Heart right ventricle (tissue), 16 donors: Measurements from ENCODE around the gene ZBTB2. TPM values are rescaled to one million over a fixed set of nuclear protein-coding genes. Genes with fewer than 3 reads are reported as not detected.
"Not testable (repeated sequence)": the region's sequence is repeated elsewhere in the genome, so short reads cannot be mapped to it uniquely, and the experiment has no call there.

Experiments used
- ATAC-seq, 8 donors: fragments of 200-7000 bp; cut with Tn5 transposase; one replicate each; pipeline ENCODE4 v1.9.1; 2020; ENCODE audit warnings: mild to moderate bottlenecking in 8 of 8, moderate library complexity in 8 of 8, moderate number of reproducible peaks in 1 of 8
- DNase-seq, 2 donors: peaks; one replicate each; pipeline ENCODE4 v3.0.0-alpha.2; 2020
- H3K27ac ChIP-seq, 10 donors: fragments of 200-600 bp; sonication (generic) in 2 of 10; one replicate each; pipeline versions ENCODE4 v1.5.0 to v1.8.0; 2020 to 2022; ENCODE audit warnings: mild to moderate bottlenecking in 3 of 10
- H3K27me3 ChIP-seq, 7 donors: fragments of 200-600 bp; one replicate each; pipeline ENCODE4 v1.8.0; 2021 to 2022; ENCODE audit warnings: mild to moderate bottlenecking in 2 of 7
- H3K36me3 ChIP-seq, 9 donors: fragments of 200-600 bp; sonication (generic) in 1 of 9; one replicate each; pipeline versions ENCODE4 v1.5.0 to v1.8.0; 2020 to 2022; ENCODE audit warnings: mild to moderate bottlenecking in 2 of 9
- H3K4me1 ChIP-seq, 9 donors: fragments of 200-600 bp; sonication (generic) in 1 of 9; one replicate each; pipeline versions ENCODE4 v1.5.0 to v1.8.0; 2020 to 2022; ENCODE audit warnings: mild to moderate bottlenecking in 4 of 9
- H3K4me3 ChIP-seq, 10 donors: fragments of 200-600 bp; sonication (generic) in 2 of 10; one replicate each; pipeline versions ENCODE4 v1.5.0 to v1.8.0; 2020 to 2022; ENCODE audit warnings: mild to moderate bottlenecking in 7 of 10, moderate library complexity in 2 of 10
- H3K9me3 ChIP-seq, 11 donors: fragments of 200-600 bp in 10 of 11; sonication (generic) in 2 of 11; one replicate each; pipeline versions ENCODE4 v1.5.0 to v1.8.0; 2013 to 2022; ENCODE audit warnings: mild to moderate bottlenecking in 2 of 11, control low read depth in 1 of 11, moderate library complexity in 1 of 11
- WGBS, 2 donors: extraction: QIAGEN DNeasy Blood & Tissue Kit; methylation state at CpG; one replicate each; pipeline ENCODE4 v1.1.7; 2013; ENCODE audit warnings: inconsistent platforms in 1 of 2; 5-methylcytosine and 5-hydroxymethylcytosine counted together
- intact Hi-C, 10 donors: fragments of 100-400 bp; cut with DNase I; formaldehyde crosslinking; loops; one replicate each; pipeline versions ENCODE4 v1.11.1 to v1.14.2; 2022
- polyA plus RNA-seq, 2 donors: library from polyadenylated mRNA; stranded (reverse); fragments of 200-250 nt; gene quantifications; one replicate each; pipeline ENCODE4 v1.2.3, GENCODE V29; 2013
- total RNA-seq, 10 donors: library from RNA; stranded (reverse); fragmentation: NEBNext Ultra II Directional in 3 of 10; extraction: Animal tissue kit (Norgen Biotek cat#: 25700) in 3 of 10; gene quantifications; one replicate each; pipeline versions ENCODE4 v1.2.1 to v1.2.4, GENCODE V29; 2021 to 2023
- TF ChIP-seq, protein P1 (sequence below), 9 donors: fragments of 200-600 bp; sonication (generic) in 2 of 9; IDR thresholded peaks; one replicate each; pipeline versions ENCODE4 v1.5.0 to v1.8.0; 2021 to 2022; ENCODE audit warnings: antibody characterized with exemption in 9 of 9, mild to moderate bottlenecking in 5 of 9, moderate library complexity in 1 of 9
- donor health status: Arrhythmogenic right ventricular cardiomyopathy.
- donor health status: ischemic (EF 13 %, LVEDD 7.1; RV severe dilation, severe dysfunction).
- donor health status: healthy with polysubstance abuse.
- donor health status: DM: no; HTN: yes; CAD: no.
- donor health status: DM: no; HTN: no; CAD: no.
- donor health status: ischemic (EF 25% LVEDD 6.9; RV normal size, moderate dysfunction).
- donor health status: ischemic (EF 25% LVEDD 5.7; RV mildly dilated, moderate dysfunction).
- donor health status: healthy.
- donor health status: DM: yes; HTN: yes; CAD: no.
- donor health status: Ischemic cardiomyopathy.
- donor health status: ischemic (EF 35%, LVEDD 5.7; RV mildly dilated, moderate dysfunction).
- donor health status: nonischemic (EF 11% LVEDD 7.7; RV severe dilation, severe dysfunction).
- donor health status: DM: yes; HTN: yes; CAD: no.
- donor health status: PGD.
- donor health status: ischemic (EF 29% LVEDD 5.4; RV normal size, mild dysfunction).
- donor health status: nonischemic (EF 23%, LVEDD 6.1; RV moderate dilation, normal function).

ZBTB2 gene
- total and polyA plus RNA-seq, 12 donors, result 3.4 to 8.3 (median 4.9) TPM

GRCh38 chr6:151350442-151351145 lies 40.8 kb downstream of the ZBTB2 start:
- TF ChIP-seq, protein P1, sequence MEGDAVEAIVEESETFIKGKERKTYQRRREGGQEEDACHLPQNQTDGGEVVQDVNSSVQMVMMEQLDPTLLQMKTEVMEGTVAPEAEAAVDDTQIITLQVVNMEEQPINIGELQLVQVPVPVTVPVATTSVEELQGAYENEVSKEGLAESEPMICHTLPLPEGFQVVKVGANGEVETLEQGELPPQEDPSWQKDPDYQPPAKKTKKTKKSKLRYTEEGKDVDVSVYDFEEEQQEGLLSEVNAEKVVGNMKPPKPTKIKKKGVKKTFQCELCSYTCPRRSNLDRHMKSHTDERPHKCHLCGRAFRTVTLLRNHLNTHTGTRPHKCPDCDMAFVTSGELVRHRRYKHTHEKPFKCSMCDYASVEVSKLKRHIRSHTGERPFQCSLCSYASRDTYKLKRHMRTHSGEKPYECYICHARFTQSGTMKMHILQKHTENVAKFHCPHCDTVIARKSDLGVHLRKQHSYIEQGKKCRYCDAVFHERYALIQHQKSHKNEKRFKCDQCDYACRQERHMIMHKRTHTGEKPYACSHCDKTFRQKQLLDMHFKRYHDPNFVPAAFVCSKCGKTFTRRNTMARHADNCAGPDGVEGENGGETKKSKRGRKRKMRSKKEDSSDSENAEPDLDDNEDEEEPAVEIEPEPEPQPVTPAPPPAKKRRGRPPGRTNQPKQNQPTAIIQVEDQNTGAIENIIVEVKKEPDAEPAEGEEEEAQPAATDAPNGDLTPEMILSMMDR (IDR thresholded peaks at IDR 0.05), result no peak
- DNase-seq (no peak), ATAC-seq (no peak)
- intact Hi-C loops, result no loop called here
- H3K27ac ChIP-seq, result no peak overlapping the region
- H3K9me3 ChIP-seq, result no peaks in the 10 kb centered on the region
- 97 to 98% methylated on average over 20 of the region's 20 CpGs for WGBS, 2 donors
- peaks cover 0 to 10% (median 0%) of the 10 kb centered on the region in 9 donors for H3K4me1 ChIP-seq
- H3K4me3 ChIP-seq, result no peak overlapping the region
- peaks cover 0 to 33% (median 0%) of the 10 kb centered on the region in 9 donors for H3K36me3 ChIP-seq
- no peaks in the 10 kb centered on the region for H3K27me3 ChIP-seq

GRCh38 chr6:151349651-151350270 lies 41.6 kb downstream of the ZBTB2 start:
- H3K27ac ChIP-seq, result no peak overlapping the region
- intact Hi-C loops, result no loop called here
- WGBS, 2 donors, result 93 to 96% methylated on average over 19 of the region's 19 CpGs
- H3K27me3 ChIP-seq, result no peaks in the 10 kb centered on the region
- ATAC-seq (no peak), DNase-seq (no peak)
- TF ChIP-seq, protein P1 (IDR thresholded peaks at IDR 0.05), result no peak
- H3K36me3 ChIP-seq, result peaks cover 0 to 29% (median 0%) of the 10 kb centered on the region in 9 donors
- no peaks in the 10 kb centered on the region for H3K9me3 ChIP-seq
- no peak overlapping the region for H3K4me3 ChIP-seq
- peaks cover 0 to 10% (median 0%) of the 10 kb centered on the region in 9 donors for H3K4me1 ChIP-seq

GRCh38 chr6:151342750-151343149 lies 48.6 kb downstream of the ZBTB2 start:
- H3K36me3 ChIP-seq, H3K4me1 ChIP-seq, H3K27me3 ChIP-seq, DNase-seq, intact Hi-C loops, H3K27ac ChIP-seq, ATAC-seq, H3K9me3 ChIP-seq, H3K4me3 ChIP-seq: not testable (repeated sequence)
- 95% methylated on average over 10 of the region's 10 CpGs for WGBS, 2 donors

GRCh38 chr6:151341476-151342195 lies 49.7 kb downstream of the ZBTB2 start:
- TF ChIP-seq, protein P1 (IDR thresholded peaks at IDR 0.05), result no peak
- DNase-seq, result no peak
- H3K4me1 ChIP-seq, result no peaks in the 10 kb centered on the region
- no peak overlapping the region for H3K27ac ChIP-seq
- H3K4me3 ChIP-seq, result no peak overlapping the region
- intact Hi-C loops, result no loop called here
- no peak for ATAC-seq
- no peaks in the 10 kb centered on the region for H3K9me3 ChIP-seq
- H3K36me3 ChIP-seq, result no peaks in the 10 kb centered on the region
- WGBS, 2 donors, result 94 to 96% methylated on average over 51 to 52 of the region's 52 CpGs
- no peaks in the 10 kb centered on the region for H3K27me3 ChIP-seq
